Kidney glomerular epithelial cell (primary cell): ENCODE measurements around the gene AP5S1.

ENCODE experiments used
- DNase-seq: peaks from one replicate; lab custom pipeline; 2025; lab: John Stamatoyannopoulos, UW

Gene AP5S1

DNA sequence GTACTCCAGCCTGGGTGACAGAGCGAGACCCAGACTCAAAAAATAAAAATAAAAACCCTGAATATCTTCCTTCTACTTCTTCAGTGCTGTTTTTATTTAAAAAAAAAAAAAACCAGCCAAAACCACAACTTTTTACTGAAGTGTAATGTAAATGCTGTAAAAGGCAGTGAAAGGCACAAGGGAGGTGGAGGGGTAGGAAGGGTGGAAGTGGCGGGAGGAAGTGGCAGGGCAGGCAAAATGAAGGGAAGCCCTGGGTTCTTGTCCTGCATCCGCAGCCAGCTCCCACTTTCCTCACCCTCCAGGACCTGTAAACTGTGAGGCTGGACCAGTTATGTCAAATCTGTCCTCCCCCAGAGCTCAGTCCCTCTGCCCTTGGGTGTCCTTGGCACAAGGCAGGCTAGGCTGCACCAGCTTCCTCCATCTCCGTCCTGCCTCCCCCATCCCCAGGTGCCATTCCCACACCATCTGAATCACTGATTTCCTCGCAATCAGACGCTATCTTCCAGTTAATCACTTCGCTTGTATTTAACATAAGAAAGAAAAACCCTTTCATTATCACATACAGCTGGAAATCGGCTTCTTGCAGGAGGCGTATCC is 55.1 kb downstream of the AP5S1 start:
- DNase-seq = no peak

- DNase-seq = no peak
Measured at GRCh38 chr20:3876000-3876399, 55.7 kb downstream of the AP5S1 start.

- DNase-seq = no peak
Measured at GRCh38 chr20:3876676-3877075, 56.3 kb downstream of the AP5S1 start.
